NOMO-1 treated with dmso at 0.1 percent for 144 hours (cell line): ENCODE measurements around the gene DAGLA.

Source experiments
- DNase-seq: peaks from one replicate; lab custom pipeline; 2025; ENCODE audit not compliant: unreplicated experiment; lab: John Stamatoyannopoulos, UW

The DAGLA gene

DNA sequence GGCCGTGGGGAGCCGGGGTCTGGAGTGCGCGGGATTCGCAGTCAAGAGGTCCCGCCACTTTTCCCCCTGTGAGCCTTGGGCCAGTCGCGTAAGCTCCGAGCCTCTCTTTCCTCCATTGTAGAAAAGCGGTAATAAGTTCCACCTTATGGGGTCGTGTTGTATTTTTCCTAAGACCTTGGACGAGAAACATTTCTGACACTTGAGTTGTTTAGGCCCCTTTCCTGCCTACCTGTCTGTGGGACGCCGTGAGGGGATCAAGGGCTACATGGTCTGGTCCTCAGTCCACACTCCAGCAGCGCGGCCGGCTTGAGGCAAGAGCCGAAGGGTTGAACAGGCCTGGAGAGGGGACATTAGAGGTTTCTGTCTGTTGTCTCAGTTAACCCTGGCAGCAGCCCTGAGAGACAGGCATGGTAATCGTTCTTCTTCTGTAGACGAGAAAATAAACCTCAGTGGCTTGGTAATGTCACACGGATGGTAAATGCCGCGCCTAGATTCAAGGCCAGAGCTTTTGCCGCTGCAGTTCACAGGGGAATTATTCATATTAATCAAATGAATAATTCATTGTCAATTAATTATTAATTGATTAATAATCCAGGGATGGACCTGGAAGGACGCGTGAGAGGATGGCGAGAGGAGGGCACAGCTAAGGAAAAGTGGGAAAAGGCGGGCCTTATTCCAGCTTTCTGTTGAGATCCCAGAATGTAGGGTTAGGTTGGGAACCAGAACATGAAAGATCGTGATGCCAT lies 113.1 kb downstream of the DAGLA start:
- no peak for DNase-seq

DNA sequence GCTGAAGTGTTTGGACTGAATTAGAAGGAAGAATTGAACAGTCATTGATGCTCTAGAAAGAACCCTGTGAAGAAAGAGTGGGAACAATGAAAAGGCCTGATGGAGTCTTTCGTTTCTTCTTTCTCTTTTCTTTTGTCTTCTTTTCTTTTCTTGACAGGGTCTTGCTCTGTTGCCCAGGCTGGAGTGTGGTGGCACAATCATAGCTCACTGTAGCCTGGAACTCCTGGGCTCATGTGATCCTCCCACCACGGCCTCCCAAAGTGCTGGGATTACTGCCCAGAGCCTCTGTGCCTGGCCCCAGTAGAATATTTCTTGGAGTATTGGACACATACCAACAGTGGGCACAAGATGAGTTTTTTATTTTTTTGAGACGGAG lies 113.6 kb downstream of the DAGLA start:
- DNase-seq = no peak

GRCh38 chr11:61794579-61794978 lies 114.4 kb downstream of the DAGLA start:
- no peak for DNase-seq

- no peak for DNase-seq
Observed at GRCh38 chr11:61795459-61795858, 115.3 kb downstream of the DAGLA start.

DNA sequence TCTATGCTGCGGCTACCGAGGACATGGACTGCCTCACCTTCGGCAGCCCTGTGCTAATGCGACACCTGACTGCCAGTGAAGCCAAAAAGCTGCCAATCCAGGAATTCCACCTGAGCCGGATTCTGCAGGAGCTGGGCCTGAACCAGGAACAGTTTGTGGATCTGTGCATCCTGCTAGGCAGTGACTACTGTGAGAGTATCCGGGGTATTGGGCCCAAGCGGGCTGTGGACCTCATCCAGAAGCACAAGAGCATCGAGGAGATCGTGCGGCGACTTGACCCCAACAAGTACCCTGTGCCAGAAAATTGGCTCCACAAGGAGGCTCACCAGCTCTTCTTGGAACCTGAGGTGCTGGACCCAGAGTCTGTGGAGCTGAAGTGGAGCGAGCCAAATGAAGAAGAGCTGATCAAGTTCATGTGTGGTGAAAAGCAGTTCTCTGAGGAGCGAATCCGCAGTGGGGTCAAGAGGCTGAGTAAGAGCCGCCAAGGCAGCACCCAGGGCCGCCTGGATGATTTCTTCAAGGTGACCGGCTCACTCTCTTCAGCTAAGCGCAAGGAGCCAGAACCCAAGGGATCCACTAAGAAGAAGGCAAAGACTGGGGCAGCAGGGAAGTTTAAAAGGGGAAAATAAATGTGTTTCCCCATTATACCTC lies 115.8 kb downstream of the DAGLA start:
- no peak for DNase-seq
